ENCODE results near the gene AHCYL2.

DNA sequence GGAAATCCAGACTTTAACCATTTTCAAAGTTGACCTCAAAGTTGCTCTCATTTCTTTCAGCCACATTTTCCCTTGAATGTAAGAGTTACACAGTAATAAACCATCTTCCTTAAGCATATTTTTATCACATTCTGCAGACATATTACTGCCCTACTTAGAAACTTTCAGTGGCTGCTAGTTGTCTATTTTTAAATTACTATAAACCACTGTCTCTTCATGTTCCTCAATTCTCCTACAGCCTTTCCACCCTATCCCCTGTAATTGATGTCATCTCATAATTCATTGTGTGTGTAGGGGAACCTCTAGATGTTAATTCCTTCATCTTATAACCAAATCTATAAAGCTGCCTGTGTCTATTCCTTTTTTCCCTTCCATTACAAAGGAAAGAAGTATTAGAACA lies 131.3 kb downstream of the AHCYL2 start:
- TF ChIP-seq, protein P1, sequence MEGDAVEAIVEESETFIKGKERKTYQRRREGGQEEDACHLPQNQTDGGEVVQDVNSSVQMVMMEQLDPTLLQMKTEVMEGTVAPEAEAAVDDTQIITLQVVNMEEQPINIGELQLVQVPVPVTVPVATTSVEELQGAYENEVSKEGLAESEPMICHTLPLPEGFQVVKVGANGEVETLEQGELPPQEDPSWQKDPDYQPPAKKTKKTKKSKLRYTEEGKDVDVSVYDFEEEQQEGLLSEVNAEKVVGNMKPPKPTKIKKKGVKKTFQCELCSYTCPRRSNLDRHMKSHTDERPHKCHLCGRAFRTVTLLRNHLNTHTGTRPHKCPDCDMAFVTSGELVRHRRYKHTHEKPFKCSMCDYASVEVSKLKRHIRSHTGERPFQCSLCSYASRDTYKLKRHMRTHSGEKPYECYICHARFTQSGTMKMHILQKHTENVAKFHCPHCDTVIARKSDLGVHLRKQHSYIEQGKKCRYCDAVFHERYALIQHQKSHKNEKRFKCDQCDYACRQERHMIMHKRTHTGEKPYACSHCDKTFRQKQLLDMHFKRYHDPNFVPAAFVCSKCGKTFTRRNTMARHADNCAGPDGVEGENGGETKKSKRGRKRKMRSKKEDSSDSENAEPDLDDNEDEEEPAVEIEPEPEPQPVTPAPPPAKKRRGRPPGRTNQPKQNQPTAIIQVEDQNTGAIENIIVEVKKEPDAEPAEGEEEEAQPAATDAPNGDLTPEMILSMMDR (IDR thresholded peaks at IDR 0.05): no peak
- TF ChIP-seq POLR2A (IDR thresholded peaks at IDR 0.05): no peak
- TF ChIP-seq EP300 (IDR thresholded peaks at IDR 0.05): no peak
